ENCODE measurements around the gene ATE1.
"Not testable (repeated sequence)": the region's sequence is repeated elsewhere in the genome, so short reads cannot be mapped to it uniquely, and the experiment has no call there.

Gene ATE1

GRCh38 chr10:121736315-121737130, 191.3 kb downstream of the ATE1 start:
- DNase-seq (ENCODE audit: low read depth) = no peak

- no peak for DNase-seq (ENCODE audit: low read depth)
Observed at GRCh38 chr10:121735263-121735662, 192.6 kb downstream of the ATE1 start.

- DNase-seq (ENCODE audit: low read depth) = no peak
Observed at GRCh38 chr10:121734589-121735045, 193.2 kb downstream of the ATE1 start.

GRCh38 chr10:121732656-121733445, 195.0 kb downstream of the ATE1 start:
- no peak for DNase-seq (ENCODE audit: low read depth)

GRCh38 chr10:121732172-121732571, 195.7 kb downstream of the ATE1 start:
- no peak for DNase-seq (ENCODE audit: low read depth)

GRCh38 chr10:121724282-121724681, 203.5 kb downstream of the ATE1 start:
- DNase-seq (ENCODE audit: low read depth) = no peak

- no peak for DNase-seq (ENCODE audit: low read depth)
Observed at GRCh38 chr10:121722665-121723064, 205.2 kb downstream of the ATE1 start.

GRCh38 chr10:121721257-121721656, 206.6 kb downstream of the ATE1 start:
- no peak for DNase-seq (ENCODE audit: low read depth)

GRCh38 chr10:121715969-121716368, 211.9 kb downstream of the ATE1 start:
- DNase-seq (ENCODE audit: low read depth) = no peak

- DNase-seq (ENCODE audit: low read depth) = no peak
Observed at GRCh38 chr10:121715076-121715475, 212.8 kb downstream of the ATE1 start.

GRCh38 chr10:121713486-121713885, 214.3 kb downstream of the ATE1 start:
- DNase-seq (ENCODE audit: low read depth) = no peak

GRCh38 chr10:121710971-121711370, 216.9 kb downstream of the ATE1 start:
- DNase-seq (ENCODE audit: low read depth) = no peak

GRCh38 chr10:121710207-121710606, 217.6 kb downstream of the ATE1 start:
- DNase-seq (ENCODE audit: low read depth) = no peak

- no peak for DNase-seq (ENCODE audit: low read depth)
Observed at GRCh38 chr10:121709675-121710073, 218.2 kb downstream of the ATE1 start.

GRCh38 chr10:121708728-121709674, 218.8 kb downstream of the ATE1 start:
- no peak for DNase-seq (ENCODE audit: low read depth)

- DNase-seq (ENCODE audit: low read depth) = no peak
Observed at GRCh38 chr10:121702351-121703320, 225.2 kb downstream of the ATE1 start.

GRCh38 chr10:121700416-121700815, 227.4 kb downstream of the ATE1 start:
- DNase-seq (ENCODE audit: low read depth) = no peak

- DNase-seq (ENCODE audit: low read depth) = not testable (repeated sequence)
Observed at GRCh38 chr10:121699703-121700102, 228.1 kb downstream of the ATE1 start.

- DNase-seq (ENCODE audit: low read depth) = no peak
Observed at GRCh38 chr10:121698902-121699301, 228.9 kb downstream of the ATE1 start.

GRCh38 chr10:121698336-121698735, 229.5 kb downstream of the ATE1 start:
- DNase-seq (ENCODE audit: low read depth) = no peak

- no peak for DNase-seq (ENCODE audit: low read depth)
Observed at GRCh38 chr10:121696854-121697253, 231.0 kb downstream of the ATE1 start.

Measured in T follicular helper cell (primary cell).